GM12801 (cell line): ENCODE results near the gene MLF2.

ENCODE experiments used
- CTCF ChIP-seq: IDR thresholded peaks from one replicate; pipeline ENCODE4 v1.5.1; 2011; ENCODE audit warnings: control low read depth; ENCODE audit not compliant: insufficient read length; ENCODE audit errors: extremely low read depth

Gene MLF2

GRCh38 chr12:6747216-6747615, 5.7 kb downstream of the MLF2 start:
- TF ChIP-seq CTCF, result no peak

GRCh38 chr12:6745741-6746525, 7.0 kb downstream of the MLF2 start:
- TF ChIP-seq CTCF, result no peak

- no peak for TF ChIP-seq CTCF
These were observed 10.1 kb downstream of the MLF2 start for GRCh38 chr12:6742834-6743233.

- TF ChIP-seq CTCF, result no peak
These were observed 16.2 kb downstream of the MLF2 start for GRCh38 chr12:6736754-6737153.

- TF ChIP-seq CTCF, result no peak
These were observed 17.3 kb downstream of the MLF2 start for GRCh38 chr12:6735448-6736191.

- TF ChIP-seq CTCF, result no peak
These were observed 18.2 kb downstream of the MLF2 start for GRCh38 chr12:6734506-6735387.

- TF ChIP-seq CTCF, result no peak
These were observed 22.8 kb downstream of the MLF2 start for GRCh38 chr12:6730169-6730568.
